CD14-positive monocyte (primary cell): ENCODE data around the gene ATP5PO. TPM values are rescaled to one million over a fixed set of nuclear protein-coding genes. Genes with fewer than 3 reads are reported as not detected.
A peak's percentile ranks its signal among the peaks of the same experiment; 100 is the strongest.

Source experiments
- DNase-seq, 3 donors: peaks; one replicate each; pipeline ENCODE4 v3.0.0-alpha.2; 2011 to 2022
- H2AFZ ChIP-seq: 2 replicates; pipeline ENCODE4 v1.6.0; 2012; ENCODE audit warnings: mild to moderate bottlenecking, low read depth, low read length, inconsistent platforms; ENCODE audit not compliant: insufficient read depth, poor library complexity, severe bottlenecking
- H3K27ac ChIP-seq, 2 donors: 1 replicate in 1 of 2; 2 replicates in 1 of 2; pipeline ENCODE4 v1.5.1; 2012 to 2013; ENCODE audit warnings: low read length in 2 of 2, control low read depth in 1 of 2, inconsistent platforms in 1 of 2, low read depth in 1 of 2, mild to moderate bottlenecking in 1 of 2
- H3K27me3 ChIP-seq, 2 donors: one replicate each; pipeline versions ENCODE4 v1.6.0 to v1.6.1; 2011 to 2013; ENCODE audit warnings: low read length in 2 of 2; ENCODE audit not compliant: control insufficient read depth in 2 of 2, insufficient read depth in 2 of 2
- H3K36me3 ChIP-seq, 2 donors: replicated peaks in 1 of 2; 1 replicate in 1 of 2; 2 replicates in 1 of 2; pipeline versions ENCODE4 v1.5.1 to v1.6.1; 2012 to 2013; ENCODE audit warnings: low read length in 2 of 2, control low read depth in 1 of 2, inconsistent platforms in 1 of 2, mild to moderate bottlenecking in 1 of 2; ENCODE audit not compliant: insufficient read depth in 2 of 2, control insufficient read depth in 1 of 2
- H3K4me1 ChIP-seq, 2 donors: 1 replicate in 1 of 2; 2 replicates in 1 of 2; pipeline versions ENCODE4 v1.5.1 to v1.6.1; 2012 to 2013; ENCODE audit warnings: low read length in 2 of 2, control low read depth in 1 of 2, inconsistent platforms in 1 of 2, mild to moderate bottlenecking in 1 of 2, moderate library complexity in 1 of 2; ENCODE audit not compliant: insufficient read depth in 2 of 2, control insufficient read depth in 1 of 2
- H3K4me2 ChIP-seq: replicated peaks from 2 replicates; pipeline ENCODE3; 2012; ENCODE audit warnings: low read length, moderate library complexity, mild to moderate bottlenecking; ENCODE audit not compliant: poor library complexity, severe bottlenecking; ENCODE audit errors: extremely low read depth
- H3K4me3 ChIP-seq, 3 experiments: fragments of 200-600 bp in 1 of 3; sonication (generic) in 1 of 3; replicated peaks in 1 of 3; 1 replicate in 2 of 3; 2 replicates in 1 of 3; pipeline ENCODE4 v1.5.1; 2011 to 2013; ENCODE audit warnings: low read length in 3 of 3, mild to moderate bottlenecking in 3 of 3, control low read depth in 2 of 3, low read depth in 2 of 3, inconsistent platforms in 1 of 3, moderate library complexity in 1 of 3
- H3K79me2 ChIP-seq: 2 replicates; pipeline ENCODE4 v1.6.0; 2012; ENCODE audit warnings: mild to moderate bottlenecking, control low read depth, inconsistent platforms, low read length, moderate library complexity; ENCODE audit not compliant: insufficient read depth
- H3K9ac ChIP-seq: 2 replicates; pipeline ENCODE4 v1.6.0; 2017; ENCODE audit warnings: low read length, mild to moderate bottlenecking; ENCODE audit not compliant: insufficient read depth, poor library complexity, severe bottlenecking
- H3K9me3 ChIP-seq, 2 donors: replicated peaks in 1 of 2; 1 replicate in 1 of 2; 2 replicates in 1 of 2; pipeline versions ENCODE4 v1.5.1 to v1.6.1; 2012 to 2013; ENCODE audit warnings: low read length in 2 of 2, control low read depth in 1 of 2; ENCODE audit not compliant: control insufficient read depth in 1 of 2, insufficient read depth in 1 of 2
- H4K20me1 ChIP-seq: 2 replicates; pipeline ENCODE4 v1.6.0; 2012; ENCODE audit warnings: mild to moderate bottlenecking, low read length, control low read depth, moderate library complexity; ENCODE audit not compliant: insufficient read depth
- H3K27ac Mint-ChIP-seq, 7 donors: one replicate each; pipeline ENCODE4 v1.8.0; 2020; ENCODE audit warnings: mild to moderate bottlenecking in 7 of 7, mixed read lengths in 7 of 7, moderate library complexity in 6 of 7, inconsistent platforms in 2 of 7
- H3K27me3 Mint-ChIP-seq, 3 donors: one replicate each; pipeline ENCODE4 v1.8.0; 2021 to 2022; ENCODE audit warnings: low read depth in 3 of 3, mild to moderate bottlenecking in 3 of 3, mixed read lengths in 3 of 3, moderate library complexity in 3 of 3, inconsistent platforms in 1 of 3
- H3K36me3 Mint-ChIP-seq, 2 donors: one replicate each; pipeline ENCODE4 v1.8.0; 2020; ENCODE audit warnings: mixed read lengths in 2 of 2, inconsistent platforms in 1 of 2, mild to moderate bottlenecking in 1 of 2
- H3K4me1 Mint-ChIP-seq: one replicate; pipeline ENCODE4 v1.8.0; 2020; ENCODE audit warnings: mild to moderate bottlenecking, mixed read lengths
- H3K4me3 Mint-ChIP-seq, 2 donors: one replicate each; pipeline ENCODE4 v1.8.0; 2020; ENCODE audit warnings: mild to moderate bottlenecking in 2 of 2, mixed read lengths in 2 of 2, moderate library complexity in 1 of 2
- H3K9me3 Mint-ChIP-seq, 7 donors: one replicate each; pipeline ENCODE4 v1.8.0; 2020 to 2022; ENCODE audit warnings: mixed read lengths in 7 of 7, mild to moderate bottlenecking in 6 of 7, moderate library complexity in 6 of 7, inconsistent platforms in 2 of 7
- WGBS: methylation state at CpG from one replicate; pipeline ENCODE4 v1.1.5; 2013; ENCODE audit warnings: missing lambda C conversion rate; ENCODE audit not compliant: insufficient coverage; 5-methylcytosine and 5-hydroxymethylcytosine counted together
- intact Hi-C, 2 donors: fragments of 100-400 bp; cut with micrococcal nuclease; formaldehyde crosslinking; loops; one replicate each; pipeline versions ENCODE4 v1.15.0 to v1.15.1; 2023
- polyA plus RNA-seq, 3 donors: library from polyadenylated mRNA; depleted of rRNA in 1 of 3; unstranded in 2 of 3; stranded (reverse) in 1 of 3; fragments of 300-500 nt in 2 of 3; fragments of >200 nt in 1 of 3; fragmentation: Illumina TruSeq in 2 of 3; gene quantifications; 1 replicate in 2 of 3; 2 replicates in 1 of 3; pipeline ENCODE4 v1.2.3, GENCODE V29; 2012 to 2021
- TF ChIP-seq, protein P1 (sequence below): fragments of 200-600 bp; IDR thresholded peaks from one replicate; pipeline ENCODE4 v1.8.0; 2022; ENCODE audit warnings: antibody characterized with exemption, mild to moderate bottlenecking

ATP5PO gene
- polyA plus RNA-seq, 3 donors = 153 to 397 (median 393) TPM

GRCh38 chr21:33948951-33949444, 33.4 kb upstream of the ATP5PO start:
- peak overlapping the region; percentile 3 for H3K4me2 ChIP-seq
- Mint-ChIP-seq H3K4me3 (peak overlapping the region in 1 of 2 donors; percentile 80), H3K27ac (peak overlapping the region; percentile 88 to 97 (median 91)), H3K4me1 (peaks cover 41% of the 10 kb centered on the region), H3K9me3 (peaks cover 0 to 10% (median 3%) of the 10 kb centered on the region in 7 donors), H3K36me3 (peaks cover 2 to 7% of the 10 kb centered on the region in 2 donors), H3K27me3 (peaks cover 2 to 6% (median 2%) of the 10 kb centered on the region in 3 donors)
- peak overlapping the region; percentile 73 for H2AFZ ChIP-seq
- H3K9me3 ChIP-seq = no peaks in the 10 kb centered on the region
- intact Hi-C loops = loop anchor here in 1 of 2 donors (10.0 kb wide), 1 partner anchor 76 kb away; no protein-coding TSS in a partner anchor
- H3K9ac ChIP-seq = no peak overlapping the region
- H3K4me1 ChIP-seq = peaks cover 23 to 26% of the 10 kb centered on the region in 2 donors
- TF ChIP-seq, protein P1, sequence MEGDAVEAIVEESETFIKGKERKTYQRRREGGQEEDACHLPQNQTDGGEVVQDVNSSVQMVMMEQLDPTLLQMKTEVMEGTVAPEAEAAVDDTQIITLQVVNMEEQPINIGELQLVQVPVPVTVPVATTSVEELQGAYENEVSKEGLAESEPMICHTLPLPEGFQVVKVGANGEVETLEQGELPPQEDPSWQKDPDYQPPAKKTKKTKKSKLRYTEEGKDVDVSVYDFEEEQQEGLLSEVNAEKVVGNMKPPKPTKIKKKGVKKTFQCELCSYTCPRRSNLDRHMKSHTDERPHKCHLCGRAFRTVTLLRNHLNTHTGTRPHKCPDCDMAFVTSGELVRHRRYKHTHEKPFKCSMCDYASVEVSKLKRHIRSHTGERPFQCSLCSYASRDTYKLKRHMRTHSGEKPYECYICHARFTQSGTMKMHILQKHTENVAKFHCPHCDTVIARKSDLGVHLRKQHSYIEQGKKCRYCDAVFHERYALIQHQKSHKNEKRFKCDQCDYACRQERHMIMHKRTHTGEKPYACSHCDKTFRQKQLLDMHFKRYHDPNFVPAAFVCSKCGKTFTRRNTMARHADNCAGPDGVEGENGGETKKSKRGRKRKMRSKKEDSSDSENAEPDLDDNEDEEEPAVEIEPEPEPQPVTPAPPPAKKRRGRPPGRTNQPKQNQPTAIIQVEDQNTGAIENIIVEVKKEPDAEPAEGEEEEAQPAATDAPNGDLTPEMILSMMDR = no peak
- no peaks in the 10 kb centered on the region for H3K36me3 ChIP-seq
- H3K27me3 ChIP-seq = no peaks in the 10 kb centered on the region
- peak overlapping the region; percentile 3 to 71 for H3K27ac ChIP-seq
- DNase-seq = no peak
- peak overlapping the region in 1 of 3 experiments; percentile 25 for H3K4me3 ChIP-seq
- no peaks in the 10 kb centered on the region for H3K79me2 ChIP-seq
- no peaks in the 10 kb centered on the region for H4K20me1 ChIP-seq
- WGBS = 95% methylated on average over 4 of the region's 9 CpGs

GRCh38 chr21:33948096-33948950, 32.7 kb upstream of the ATP5PO start:
- DNase-seq = peak; percentile 66 to 73 (median 68)
- Histone ChIP-seq H2AFZ (peak overlapping the region; percentile 73), H3K4me2 (peak overlapping the region; percentile 38), H3K27me3 (no peaks in the 10 kb centered on the region), H3K27ac (peak overlapping the region; percentile 24 to 71), H3K4me3 (peak overlapping the region in 1 of 3 experiments; percentile 25), H3K79me2 (no peaks in the 10 kb centered on the region), H3K9me3 (no peaks in the 10 kb centered on the region), H3K9ac (no peak overlapping the region), H3K36me3 (no peaks in the 10 kb centered on the region), H4K20me1 (no peaks in the 10 kb centered on the region), H3K4me1 (peaks cover 23 to 26% of the 10 kb centered on the region in 2 donors)
- WGBS = 30% methylated on average over 10 of the region's 17 CpGs
- H3K4me1 Mint-ChIP-seq = peaks cover 41% of the 10 kb centered on the region
- peak overlapping the region; percentile 88 to 97 (median 91) for H3K27ac Mint-ChIP-seq
- H3K27me3 Mint-ChIP-seq = peaks cover 2 to 5% (median 2%) of the 10 kb centered on the region in 3 donors
- TF ChIP-seq, protein P1 = no peak
- intact Hi-C loops = loop anchor here in 1 of 2 donors (10.0 kb wide), 1 partner anchor 76 kb away; no protein-coding TSS in a partner anchor
- peaks cover 0 to 12% (median 3%) of the 10 kb centered on the region in 7 donors for H3K9me3 Mint-ChIP-seq
- peaks cover 2 to 7% of the 10 kb centered on the region in 2 donors for H3K36me3 Mint-ChIP-seq
- H3K4me3 Mint-ChIP-seq = peak overlapping the region; percentile 50 to 80
